A549 treated with dexamethasone at 1 μM for 4 hours (cell line): Measurements from ENCODE around the gene SLC47A1. TPM values are rescaled to one million over a fixed set of nuclear protein-coding genes. Genes with fewer than 3 reads are reported as not detected.

Experiments
- total RNA-seq: library from RNA; stranded (reverse); fragments of 200-300 nt; extraction: Qiagen RNA extraction; gene quantifications from 5 replicates; pipeline ENCODE4 v1.2.3, GENCODE V29; 2022

The SLC47A1 gene, protein sequence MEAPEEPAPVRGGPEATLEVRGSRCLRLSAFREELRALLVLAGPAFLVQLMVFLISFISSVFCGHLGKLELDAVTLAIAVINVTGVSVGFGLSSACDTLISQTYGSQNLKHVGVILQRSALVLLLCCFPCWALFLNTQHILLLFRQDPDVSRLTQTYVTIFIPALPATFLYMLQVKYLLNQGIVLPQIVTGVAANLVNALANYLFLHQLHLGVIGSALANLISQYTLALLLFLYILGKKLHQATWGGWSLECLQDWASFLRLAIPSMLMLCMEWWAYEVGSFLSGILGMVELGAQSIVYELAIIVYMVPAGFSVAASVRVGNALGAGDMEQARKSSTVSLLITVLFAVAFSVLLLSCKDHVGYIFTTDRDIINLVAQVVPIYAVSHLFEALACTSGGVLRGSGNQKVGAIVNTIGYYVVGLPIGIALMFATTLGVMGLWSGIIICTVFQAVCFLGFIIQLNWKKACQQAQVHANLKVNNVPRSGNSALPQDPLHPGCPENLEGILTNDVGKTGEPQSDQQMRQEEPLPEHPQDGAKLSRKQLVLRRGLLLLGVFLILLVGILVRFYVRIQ
- 20.1 to 23.7 TPM (median 22.6 TPM) in 5 replicates for total RNA-seq

GRCh38 chr17:19533718-19534561 is at the start of gene SLC47A1:
SLC47A1 (plus strand) TSS chr17:19533854; CDS start chr17:19533940, 86 bp downstream.

Other genes with a start within 250 kb of the SLC47A1 start
- 38.1 to 44.3 TPM (median 41.2 TPM) in 5 replicates for gene B9D1, start 171.1 kb upstream of the SLC47A1 start, total RNA-seq
- gene MAPK7, start 155.4 kb upstream of the SLC47A1 start, total RNA-seq, result 24.5 to 27.9 TPM (median 25.9 TPM) in 5 replicates
- gene MFAP4, start 146.7 kb upstream of the SLC47A1 start, total RNA-seq, result 0.12 to 0.14 TPM (median 0.14 TPM) in 3 of 5 replicates, not detected in the others
- gene RNF112, start 122.6 kb upstream of the SLC47A1 start, total RNA-seq, result 0.31 to 1.0 TPM (median 0.44 TPM) in 5 replicates
- gene ALDH3A2, start 114.9 kb downstream of the SLC47A1 start, total RNA-seq, result 146 to 202 TPM (median 177 TPM) in 5 replicates
- 0.04 to 0.13 TPM (median 0.07 TPM) in 5 replicates for gene SLC47A2, start 182.7 kb downstream of the SLC47A1 start, total RNA-seq
- gene ALDH3A1, start 214.4 kb downstream of the SLC47A1 start, total RNA-seq, result 804 to 1,194 TPM (median 832 TPM) in 5 replicates